Measurements from ENCODE around the gene MID1. TPM values are rescaled to one million over a fixed set of nuclear protein-coding genes. Genes with fewer than 3 reads are reported as not detected.

MID1 gene, protein sequence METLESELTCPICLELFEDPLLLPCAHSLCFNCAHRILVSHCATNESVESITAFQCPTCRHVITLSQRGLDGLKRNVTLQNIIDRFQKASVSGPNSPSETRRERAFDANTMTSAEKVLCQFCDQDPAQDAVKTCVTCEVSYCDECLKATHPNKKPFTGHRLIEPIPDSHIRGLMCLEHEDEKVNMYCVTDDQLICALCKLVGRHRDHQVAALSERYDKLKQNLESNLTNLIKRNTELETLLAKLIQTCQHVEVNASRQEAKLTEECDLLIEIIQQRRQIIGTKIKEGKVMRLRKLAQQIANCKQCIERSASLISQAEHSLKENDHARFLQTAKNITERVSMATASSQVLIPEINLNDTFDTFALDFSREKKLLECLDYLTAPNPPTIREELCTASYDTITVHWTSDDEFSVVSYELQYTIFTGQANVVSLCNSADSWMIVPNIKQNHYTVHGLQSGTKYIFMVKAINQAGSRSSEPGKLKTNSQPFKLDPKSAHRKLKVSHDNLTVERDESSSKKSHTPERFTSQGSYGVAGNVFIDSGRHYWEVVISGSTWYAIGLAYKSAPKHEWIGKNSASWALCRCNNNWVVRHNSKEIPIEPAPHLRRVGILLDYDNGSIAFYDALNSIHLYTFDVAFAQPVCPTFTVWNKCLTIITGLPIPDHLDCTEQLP
- 32.8 TPM for total RNA-seq

DNA sequence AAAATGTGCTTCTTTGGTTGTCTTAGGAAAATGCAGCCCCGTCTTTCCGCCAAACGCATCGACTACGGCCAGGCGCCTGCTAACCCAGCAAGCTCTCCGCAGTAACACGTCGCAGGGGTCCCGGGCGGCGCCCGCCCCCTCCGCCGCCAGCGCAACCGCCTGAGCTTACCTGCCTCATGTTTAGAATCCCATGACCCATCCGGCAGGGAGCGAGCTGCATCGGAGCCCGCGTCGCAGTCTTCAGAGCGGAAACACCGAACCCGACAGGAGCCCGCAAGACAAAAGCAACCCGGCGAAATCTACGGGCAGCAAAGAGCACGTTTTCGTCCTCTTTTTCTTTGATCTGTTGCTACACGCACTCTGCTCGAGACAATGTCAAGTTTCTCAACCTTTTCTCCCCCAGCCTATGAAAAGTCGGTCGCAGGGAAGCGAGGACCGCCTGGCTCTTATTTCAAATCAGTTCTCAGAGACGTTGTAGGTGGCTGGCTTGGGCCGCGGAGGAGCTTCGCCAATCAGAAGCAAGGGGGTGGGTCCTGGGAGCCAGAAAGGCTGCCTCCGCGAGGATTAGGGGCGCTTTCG lies at the start of gene MID1:
TSS of gene MID1 (minus strand) at position 465 of the 579 bp plus-strand sequence. CDS start 53,038 bp downstream, outside the sequence.
- TF ChIP-seq, protein P1, sequence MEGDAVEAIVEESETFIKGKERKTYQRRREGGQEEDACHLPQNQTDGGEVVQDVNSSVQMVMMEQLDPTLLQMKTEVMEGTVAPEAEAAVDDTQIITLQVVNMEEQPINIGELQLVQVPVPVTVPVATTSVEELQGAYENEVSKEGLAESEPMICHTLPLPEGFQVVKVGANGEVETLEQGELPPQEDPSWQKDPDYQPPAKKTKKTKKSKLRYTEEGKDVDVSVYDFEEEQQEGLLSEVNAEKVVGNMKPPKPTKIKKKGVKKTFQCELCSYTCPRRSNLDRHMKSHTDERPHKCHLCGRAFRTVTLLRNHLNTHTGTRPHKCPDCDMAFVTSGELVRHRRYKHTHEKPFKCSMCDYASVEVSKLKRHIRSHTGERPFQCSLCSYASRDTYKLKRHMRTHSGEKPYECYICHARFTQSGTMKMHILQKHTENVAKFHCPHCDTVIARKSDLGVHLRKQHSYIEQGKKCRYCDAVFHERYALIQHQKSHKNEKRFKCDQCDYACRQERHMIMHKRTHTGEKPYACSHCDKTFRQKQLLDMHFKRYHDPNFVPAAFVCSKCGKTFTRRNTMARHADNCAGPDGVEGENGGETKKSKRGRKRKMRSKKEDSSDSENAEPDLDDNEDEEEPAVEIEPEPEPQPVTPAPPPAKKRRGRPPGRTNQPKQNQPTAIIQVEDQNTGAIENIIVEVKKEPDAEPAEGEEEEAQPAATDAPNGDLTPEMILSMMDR (IDR thresholded peaks at IDR 0.05), result no peak
- peak; percentile 23 to 81 for DNase-seq (ENCODE audit: low spot score in 2 of 2)
- peak within 1 kb of the TSS; percentile 26 to 68 for H3K27ac ChIP-seq

GRCh38 chrX:10667143-10667542 lies 46.8 kb upstream of the MID1 start:
- H3K4me3 ChIP-seq, result no peak overlapping the region
- DNase-seq (ENCODE audit: low spot score in 2 of 2), result no peak
- no peak overlapping the region for H3K27ac ChIP-seq
- H3K9me3 ChIP-seq, result no peaks in the 10 kb centered on the region
- intact Hi-C loops (cut with DNase I), result no loop called here
- H3K36me3 ChIP-seq, result no peaks in the 10 kb centered on the region
- no peaks in the 10 kb centered on the region for H3K4me1 ChIP-seq
- TF ChIP-seq, protein P1 (IDR thresholded peaks at IDR 0.05), result no peak
- no peaks in the 10 kb centered on the region for H3K27me3 ChIP-seq

More for the DNA sequence above, at the start of gene MID1:
- peak within 1 kb of the TSS; percentile 59 to 61 for H3K4me3 ChIP-seq
- intact Hi-C loops (cut with DNase I), result no loop called here
- H3K4me1 ChIP-seq, result peaks cover 0 to 2% of the 10 kb centered on the region in 2 donors
- no peaks in the 10 kb centered on the region for H3K27me3 ChIP-seq
- no peaks in the 10 kb centered on the region for H3K9me3 ChIP-seq
- no peaks in the 10 kb centered on the region for H3K36me3 ChIP-seq

DNA sequence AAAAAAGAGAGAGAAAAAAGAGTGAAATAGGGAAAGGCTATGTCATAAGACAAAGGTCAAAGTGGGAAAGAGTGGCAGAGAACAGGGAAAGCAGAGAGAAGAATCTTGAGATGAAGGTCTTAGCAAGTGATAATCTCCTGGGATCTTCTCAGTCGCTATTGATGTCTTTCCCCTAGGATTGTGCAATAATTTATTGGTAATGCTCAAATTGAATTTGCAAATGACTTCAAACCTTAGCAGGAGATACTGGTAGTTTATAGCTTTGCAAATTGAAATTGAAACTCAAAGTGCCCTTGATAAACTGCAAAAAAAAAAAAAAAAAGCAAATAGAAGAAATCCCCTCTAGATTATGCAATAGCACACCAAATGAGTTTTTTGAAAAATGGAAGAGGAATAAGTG lies 45.7 kb upstream of the MID1 start:
- H3K27ac ChIP-seq, result no peak overlapping the region
- no peaks in the 10 kb centered on the region for H3K36me3 ChIP-seq
- intact Hi-C loops (cut with DNase I), result no loop called here
- no peaks in the 10 kb centered on the region for H3K27me3 ChIP-seq
- no peak for DNase-seq (ENCODE audit: low spot score in 2 of 2)
- no peaks in the 10 kb centered on the region for H3K4me1 ChIP-seq
- no peaks in the 10 kb centered on the region for H3K9me3 ChIP-seq
- TF ChIP-seq, protein P1 (IDR thresholded peaks at IDR 0.05), result no peak
- H3K4me3 ChIP-seq, result no peak overlapping the region

- no peaks in the 10 kb centered on the region for H3K4me1 ChIP-seq
- no peak overlapping the region for H3K4me3 ChIP-seq
- no peaks in the 10 kb centered on the region for H3K9me3 ChIP-seq
- H3K27ac ChIP-seq, result no peak overlapping the region
- TF ChIP-seq, protein P1 (IDR thresholded peaks at IDR 0.05), result no peak
- intact Hi-C loops (cut with DNase I), result no loop called here
- no peaks in the 10 kb centered on the region for H3K36me3 ChIP-seq
- no peaks in the 10 kb centered on the region for H3K27me3 ChIP-seq
- no peak for DNase-seq (ENCODE audit: low spot score in 2 of 2)
Observed at GRCh38 chrX:10665681-10666080, 45.3 kb upstream of the MID1 start.

DNA sequence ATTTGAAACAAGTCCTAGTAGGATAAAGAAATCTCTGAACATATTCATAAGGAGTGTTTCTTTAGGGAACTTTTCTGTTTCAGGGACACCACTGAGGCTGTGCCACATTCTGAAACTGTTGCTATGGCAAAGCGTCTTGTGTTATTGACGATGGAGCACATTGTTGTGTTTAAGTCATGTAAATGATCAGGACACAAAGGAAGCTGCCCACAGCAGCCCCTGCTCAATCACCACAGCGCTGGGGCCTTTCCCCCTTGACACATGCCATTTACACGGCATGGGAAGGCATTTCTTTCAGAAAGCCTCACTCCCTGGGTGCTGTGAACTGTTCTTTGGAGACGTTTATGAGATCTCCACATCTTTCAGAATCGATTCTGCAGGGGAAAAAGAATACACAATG lies 39.8 kb upstream of the MID1 start:
- Histone ChIP-seq H3K4me3 (no peak overlapping the region), H3K27ac (no peak overlapping the region), H3K36me3 (no peaks in the 10 kb centered on the region), H3K27me3 (no peaks in the 10 kb centered on the region), H3K4me1 (no peaks in the 10 kb centered on the region), H3K9me3 (no peaks in the 10 kb centered on the region)
- no peak for DNase-seq (ENCODE audit: low spot score in 2 of 2)
- intact Hi-C loops (cut with DNase I), result no loop called here
- TF ChIP-seq, protein P1 (IDR thresholded peaks at IDR 0.05), result no peak

Measured in ascending aorta (tissue), 2 donors.